Measurements from ENCODE around the gene C14orf119.
A peak's percentile ranks its signal among the peaks of the same experiment; 100 is the strongest.

Gene C14orf119

DNA sequence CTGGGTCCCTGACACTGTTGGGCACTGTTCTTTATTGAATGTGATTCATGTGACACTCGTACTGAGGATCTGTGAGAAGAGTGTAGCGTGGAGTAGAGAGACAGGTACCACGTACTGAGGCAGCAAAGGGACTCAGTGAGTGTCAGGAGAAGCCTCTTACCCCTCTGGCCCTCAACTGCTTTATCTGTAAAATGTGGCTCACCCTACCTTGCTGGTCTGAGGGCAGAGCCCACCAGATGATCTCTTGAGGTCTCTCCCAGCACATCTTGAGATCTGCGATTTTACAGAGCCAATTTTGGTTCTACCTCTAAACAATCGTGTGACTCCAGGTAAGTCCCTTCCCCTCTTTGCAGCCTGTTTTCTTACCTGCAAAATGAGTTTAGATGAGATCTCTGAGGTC lies 20.6 kb downstream of the C14orf119 start:
- intact Hi-C loops (cut with DNase I), result no loop called here
- DNase-seq, result no peak

DNA sequence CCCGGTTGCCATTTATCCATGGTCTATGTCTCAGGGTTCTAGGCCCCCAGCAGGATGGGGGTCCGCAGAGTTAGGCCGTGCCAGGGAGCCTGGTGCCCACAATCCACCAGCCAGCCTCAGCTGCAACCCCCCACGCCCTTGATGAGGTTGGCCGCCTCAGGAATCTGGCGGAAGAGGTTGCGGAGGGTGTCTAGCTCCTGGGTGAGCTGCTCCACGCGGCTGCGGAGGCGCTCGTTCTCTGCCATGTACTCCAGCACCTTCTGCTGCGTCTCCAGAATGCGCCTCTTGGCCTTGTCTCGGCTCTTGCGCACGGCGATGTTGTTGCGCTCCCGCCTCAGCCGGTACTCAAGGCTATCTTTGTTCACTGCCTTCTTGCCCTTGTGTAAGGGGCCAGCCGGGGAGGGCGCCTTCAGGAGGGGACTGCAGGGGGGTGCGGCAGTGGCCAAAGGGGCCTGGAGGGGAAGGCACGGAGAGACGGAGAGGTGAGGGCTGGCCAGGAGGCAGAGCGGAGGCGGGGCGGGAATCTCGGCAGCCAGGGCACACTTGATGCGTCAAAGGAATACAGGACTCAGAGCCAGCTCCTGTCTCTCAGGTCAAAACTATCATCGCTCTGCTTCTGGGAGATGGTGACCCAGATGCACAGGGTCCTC lies 22.2 kb downstream of the C14orf119 start:
- no peak for DNase-seq
- intact Hi-C loops (cut with DNase I), result no loop called here

DNA sequence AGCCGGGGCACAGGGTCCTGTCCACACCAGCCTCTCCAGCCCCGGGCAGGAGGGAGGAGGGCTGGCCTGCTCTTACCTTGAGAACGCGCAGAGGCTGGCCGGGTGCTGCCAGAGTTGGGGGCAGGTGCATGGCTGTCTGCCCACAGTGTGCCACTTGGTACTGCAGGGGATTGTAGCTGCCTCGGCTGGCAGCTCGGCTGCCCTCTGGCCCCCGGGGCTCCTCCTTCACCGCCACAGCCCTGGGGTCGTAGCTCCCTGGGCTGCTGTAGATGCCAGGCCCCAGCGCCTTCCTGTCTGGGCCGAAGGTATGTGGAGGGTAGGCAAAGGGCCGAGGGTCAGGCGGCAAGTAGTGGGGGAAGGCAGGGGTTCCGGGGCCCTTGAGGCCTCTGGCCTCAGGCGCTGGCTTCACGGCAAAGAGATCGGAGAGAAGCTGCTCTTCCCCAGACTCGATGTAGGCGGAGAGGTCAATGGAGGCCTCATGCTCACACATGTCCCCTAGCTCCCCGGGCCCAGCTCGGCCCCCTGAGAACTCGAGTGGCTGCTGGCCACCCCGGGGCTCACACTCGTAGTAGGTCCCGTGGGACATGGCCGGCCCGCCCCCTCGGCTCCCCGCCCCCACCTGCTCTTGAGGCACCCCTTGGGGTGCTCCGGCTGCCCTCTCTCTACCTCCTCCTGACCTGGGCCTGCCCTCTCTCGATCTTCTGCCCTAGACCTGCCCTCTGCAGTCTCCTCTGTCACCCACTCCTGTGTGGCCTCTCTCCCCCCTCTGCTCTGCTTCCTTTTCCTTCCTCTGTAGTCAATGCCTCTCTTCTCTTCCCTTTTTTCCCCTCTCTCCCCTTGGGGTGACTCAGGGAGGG lies 23.4 kb downstream of the C14orf119 start, which contains the start of gene CEBPE:
CEBPE (minus strand) TSS at position 750 of the 857 bp plus-strand sequence; CDS start at position 586, 164 bp downstream.
- intact Hi-C loops (cut with DNase I), result no loop called here
- no peak for DNase-seq

DNA sequence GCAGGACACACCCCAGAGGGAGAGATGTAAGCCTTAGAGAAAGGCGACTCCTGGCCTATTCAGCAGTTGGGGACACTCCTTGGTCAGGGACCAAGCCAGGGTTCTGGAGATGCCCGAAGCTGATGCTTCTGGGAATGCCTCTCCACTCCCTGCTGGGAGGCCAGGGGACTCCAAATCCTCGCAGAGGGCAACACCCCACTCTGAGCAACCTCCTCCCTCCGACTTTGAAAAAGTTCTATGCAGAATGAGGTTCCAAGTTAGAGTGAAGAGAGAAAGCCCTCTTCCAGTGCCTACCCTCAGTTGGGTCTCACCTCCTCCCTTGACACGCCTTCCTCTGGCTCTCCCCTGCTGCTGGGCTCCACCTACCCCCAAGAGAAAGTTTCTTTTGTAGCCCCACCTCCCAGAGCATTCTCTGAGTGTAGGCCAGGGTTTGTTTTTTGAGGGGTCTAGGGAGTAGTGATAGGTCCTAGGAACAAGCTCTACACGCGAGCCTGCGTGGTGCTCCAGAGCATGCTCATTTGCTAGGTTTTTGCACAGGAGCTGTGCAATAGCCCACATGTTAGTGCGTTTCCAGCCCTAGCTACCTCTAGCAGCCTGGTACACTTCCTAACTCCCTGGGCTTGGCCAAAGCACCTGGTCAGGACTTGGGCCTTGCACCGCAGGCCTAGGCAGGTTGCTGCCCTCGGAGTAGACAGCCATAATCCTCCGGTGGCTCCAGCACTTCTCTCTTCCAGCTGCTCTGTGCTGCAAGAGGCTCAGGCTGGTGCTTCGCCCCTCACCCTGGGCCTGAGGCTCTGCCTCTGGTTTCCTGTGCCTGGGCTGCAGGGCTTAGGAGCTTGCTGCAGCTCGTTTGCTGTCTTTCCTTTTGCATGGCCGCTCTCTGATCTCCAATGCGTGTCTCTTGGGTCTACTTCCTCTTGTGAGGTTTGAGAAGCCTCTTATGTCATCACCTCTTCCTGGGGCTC lies 24.3 kb downstream of the C14orf119 start:
- DNase-seq, result peak in 2 of 42 donors; percentile 16 to 33
- intact Hi-C loops (cut with DNase I), result loop anchor here (2.0 kb wide), 1 partner anchor 67 kb away; no protein-coding TSS in a partner anchor

DNA sequence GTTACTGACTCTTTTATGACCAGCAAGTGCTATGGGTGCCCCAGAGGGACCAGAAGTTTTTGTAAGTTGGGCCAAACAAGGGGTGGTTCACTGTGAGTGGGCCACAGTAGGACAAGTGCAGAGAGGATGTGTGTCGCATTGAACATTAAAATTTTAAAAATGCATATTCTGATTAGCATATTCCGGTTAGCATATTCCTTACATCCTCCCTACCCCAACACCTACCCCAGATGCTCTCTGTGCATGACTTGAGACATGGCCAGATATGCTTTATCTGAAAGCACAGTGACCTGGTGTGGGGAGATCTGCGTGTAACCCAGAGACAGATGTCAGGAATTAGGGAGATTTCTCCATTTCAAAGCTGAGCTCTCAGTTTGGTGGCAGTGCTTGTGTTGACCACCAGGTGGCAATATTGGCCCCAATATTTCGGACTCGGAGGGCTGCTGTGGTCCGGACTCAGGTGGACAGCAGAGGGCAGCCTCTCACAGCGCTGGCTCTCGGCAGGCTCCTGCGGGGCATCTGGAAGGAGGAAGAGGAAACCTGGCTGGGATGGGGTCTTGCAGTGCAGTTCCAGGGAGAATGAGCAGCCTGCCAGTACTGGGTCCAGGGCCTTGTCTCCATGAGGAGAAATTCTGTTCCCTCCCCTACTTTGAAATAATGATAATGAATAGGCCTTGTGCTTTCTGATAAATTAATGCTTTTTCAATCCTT lies 25.4 kb downstream of the C14orf119 start:
- intact Hi-C loops (cut with DNase I), result loop anchor here (2.0 kb wide), 1 partner anchor 66 kb away; no protein-coding TSS in a partner anchor
- peak; percentile 86 to 96 (median 91) for DNase-seq

DNA sequence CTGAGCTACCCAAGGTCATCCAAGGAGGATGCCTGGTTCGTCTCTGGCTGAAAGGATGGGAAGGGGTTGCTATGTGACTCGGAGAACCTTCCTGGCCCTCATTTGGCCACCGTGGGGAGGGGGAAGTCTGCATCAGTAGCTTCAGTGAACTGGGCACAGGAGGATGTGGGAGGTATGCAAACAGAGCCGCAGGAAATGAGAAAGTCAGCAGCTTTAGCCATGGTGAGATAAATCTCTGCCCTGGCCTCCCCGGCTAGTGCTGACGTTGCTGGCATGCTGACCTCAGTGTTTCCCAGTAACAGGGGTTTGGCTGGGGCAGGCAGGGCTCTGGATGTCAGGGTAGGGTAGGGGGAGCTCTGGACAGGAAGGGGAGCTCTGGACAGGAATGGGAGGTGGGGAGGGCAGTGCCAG lies 26.1 kb downstream of the C14orf119 start:
- peak in 4 of 42 donors; percentile 16 to 49 (median 32) for DNase-seq
- intact Hi-C loops (cut with DNase I), result loop anchor here (2.0 kb wide), 1 partner anchor 65 kb away; no protein-coding TSS in a partner anchor

DNA sequence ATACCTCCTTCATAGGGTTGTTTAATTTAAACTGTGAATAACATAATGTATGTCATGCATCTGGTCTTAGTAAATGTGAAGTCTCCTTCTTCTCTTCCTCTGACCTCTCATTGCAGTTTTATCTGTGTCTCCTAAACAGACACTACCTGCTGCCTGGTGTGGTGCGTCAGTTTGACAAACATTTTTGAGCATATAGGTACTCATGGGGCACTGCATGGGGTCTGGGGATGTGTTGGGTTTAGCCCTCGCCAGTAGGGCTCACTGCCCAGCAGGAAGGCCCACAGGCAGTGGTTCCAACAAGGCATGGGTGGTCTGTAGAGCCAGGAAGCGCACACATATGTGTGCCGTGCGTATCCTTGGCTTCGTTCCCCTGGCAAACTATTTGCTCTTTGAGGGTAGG lies 26.8 kb downstream of the C14orf119 start:
- DNase-seq, result no peak
- intact Hi-C loops (cut with DNase I), result no loop called here

DNA sequence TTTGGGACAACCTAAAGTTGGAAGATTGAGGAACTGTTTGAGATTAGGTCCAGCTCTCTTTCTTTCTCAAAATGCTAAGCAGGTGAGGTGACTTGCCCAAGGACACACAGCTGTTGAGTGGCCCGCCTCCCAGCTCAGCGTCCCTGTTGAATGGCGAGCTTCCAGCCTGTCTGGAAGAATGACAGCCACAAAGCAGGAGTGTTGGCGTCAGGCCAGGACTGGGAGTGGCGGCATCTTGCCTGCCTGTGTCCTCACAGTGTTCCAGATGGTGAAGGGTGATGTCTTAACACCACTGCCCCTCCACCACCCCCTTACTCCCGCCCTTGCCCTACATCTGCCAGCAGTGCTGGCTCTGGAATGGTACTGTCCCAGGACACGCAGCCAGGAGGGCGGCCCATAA lies 28.1 kb downstream of the C14orf119 start:
- peak in 3 of 42 donors; percentile 21 to 44 (median 40) for DNase-seq
- intact Hi-C loops (cut with DNase I), result no loop called here

DNA sequence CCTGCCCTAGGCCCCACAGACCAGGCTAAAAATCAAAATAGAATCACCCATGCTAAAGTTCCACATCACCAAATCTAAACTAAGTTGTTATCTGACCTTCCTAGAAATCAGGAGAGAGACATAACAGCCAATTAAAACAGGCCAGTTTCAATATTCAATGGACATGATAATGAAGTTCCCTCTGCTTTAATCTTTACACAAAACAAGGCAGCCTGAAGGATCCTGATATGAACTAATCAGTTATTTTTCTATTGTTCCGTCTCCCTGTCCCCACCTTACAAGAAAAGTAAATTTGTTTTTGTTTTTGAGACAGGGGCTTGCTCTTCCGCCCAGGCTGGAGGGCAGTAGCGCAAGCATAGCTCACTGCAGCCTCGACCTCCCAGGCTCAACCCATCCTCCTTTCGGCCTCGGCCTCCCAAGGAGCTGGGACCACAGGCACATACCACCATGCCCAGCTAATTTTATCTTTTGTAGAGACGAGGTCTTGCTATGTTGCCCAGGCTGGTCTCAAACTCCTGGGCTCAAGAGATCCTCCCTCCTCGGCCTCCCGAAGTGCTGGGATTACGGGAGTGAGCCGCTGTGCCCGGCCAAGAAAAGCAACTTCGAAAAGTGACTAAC lies 29.1 kb downstream of the C14orf119 start:
- intact Hi-C loops (cut with DNase I), result no loop called here
- no peak for DNase-seq

DNA sequence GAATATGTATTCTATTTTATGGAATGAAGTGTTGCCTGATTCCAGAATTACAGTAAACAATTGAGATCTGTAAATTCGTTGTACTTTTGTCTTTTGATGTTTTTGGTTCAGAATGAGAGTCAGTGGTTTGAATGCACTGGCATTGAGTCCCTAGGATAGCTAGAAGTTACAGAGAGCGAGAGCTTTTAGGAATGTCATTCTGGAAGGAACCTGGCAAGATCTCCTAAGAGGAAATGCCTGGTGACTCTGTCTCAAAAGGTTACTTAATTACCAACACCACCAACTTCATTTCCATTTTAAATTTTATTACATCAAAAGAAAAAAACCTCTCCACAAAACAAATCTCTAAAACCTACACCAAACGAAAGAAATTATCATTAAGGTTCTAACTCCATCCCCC lies 29.7 kb downstream of the C14orf119 start:
- DNase-seq, result no peak
- intact Hi-C loops (cut with DNase I), result loop anchor here (5.0 kb wide), 1 partner anchor 42 kb away; no protein-coding TSS in a partner anchor

DNA sequence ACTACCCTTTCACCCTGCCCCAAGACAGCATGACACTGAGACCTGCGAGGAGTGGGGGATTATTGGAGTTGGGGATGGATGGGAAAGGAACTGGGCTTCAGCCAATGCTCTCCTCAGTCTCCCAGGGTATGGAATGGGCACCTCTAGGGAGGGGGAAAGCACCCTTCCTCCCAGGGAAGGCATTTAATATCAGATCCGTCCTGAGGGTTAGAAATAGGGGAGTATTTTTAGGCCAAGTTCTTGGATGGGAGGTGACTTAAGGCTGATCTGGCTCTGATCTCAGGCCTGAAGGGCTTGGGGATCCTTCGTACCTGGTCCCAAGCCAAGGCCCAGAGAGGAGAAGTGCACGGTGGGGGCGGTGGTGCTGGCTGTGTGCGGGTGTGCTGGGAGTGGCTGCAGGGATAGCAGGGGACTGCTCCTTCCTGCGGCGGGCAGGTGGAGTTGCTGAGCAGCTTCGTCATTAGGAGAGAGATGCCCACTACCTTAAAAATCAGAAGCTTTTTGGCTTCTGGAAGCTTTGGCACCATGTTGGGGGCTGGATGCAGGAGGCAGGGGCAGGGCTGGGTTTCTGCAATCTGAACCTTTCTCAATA lies 30.7 kb downstream of the C14orf119 start:
- intact Hi-C loops (cut with DNase I), result loop anchor here (5.0 kb wide), 1 partner anchor 41 kb away; no protein-coding TSS in a partner anchor
- DNase-seq, result peak in 4 of 42 donors; percentile 14 to 52 (median 34)

DNA sequence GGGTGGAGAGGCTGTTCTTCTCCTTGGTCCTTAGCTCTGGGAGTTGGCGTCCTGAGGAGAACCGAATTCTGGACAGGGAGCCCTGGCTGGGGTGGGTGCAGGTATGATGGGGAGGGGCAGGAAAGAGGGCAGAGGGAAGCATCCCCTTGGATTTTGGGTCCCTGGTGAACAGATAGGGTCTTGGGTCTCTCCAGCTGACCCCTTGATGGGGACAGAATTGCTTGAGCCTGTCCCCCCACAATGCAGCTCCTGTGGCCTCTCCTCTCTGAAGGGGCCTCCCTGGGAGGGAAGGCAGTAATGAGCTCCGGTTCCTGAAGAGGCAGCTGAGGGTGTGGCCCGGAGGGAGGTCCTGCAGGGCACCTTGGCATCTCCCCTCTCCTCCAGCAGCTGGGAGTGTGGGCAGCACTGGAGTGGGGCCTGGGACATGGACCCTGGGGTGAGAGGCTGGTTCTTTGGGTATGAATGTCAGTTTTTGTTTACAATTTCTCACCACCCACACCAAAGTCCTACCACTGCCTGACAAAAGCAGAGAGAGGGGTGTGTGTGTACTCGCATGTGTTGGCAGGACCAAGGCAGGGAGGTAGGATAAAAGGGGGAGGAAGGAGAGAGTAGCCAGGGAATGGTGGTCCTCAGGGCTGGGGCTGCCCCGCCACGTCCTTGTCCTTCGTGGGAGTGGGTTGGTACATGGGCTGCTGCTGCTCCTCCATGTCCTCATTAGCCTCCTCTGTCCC lies 31.4 kb downstream of the C14orf119 start:
- no peak for DNase-seq
- intact Hi-C loops (cut with DNase I), result loop anchor here (5.0 kb wide), 1 partner anchor 41 kb away; no protein-coding TSS in a partner anchor

DNA sequence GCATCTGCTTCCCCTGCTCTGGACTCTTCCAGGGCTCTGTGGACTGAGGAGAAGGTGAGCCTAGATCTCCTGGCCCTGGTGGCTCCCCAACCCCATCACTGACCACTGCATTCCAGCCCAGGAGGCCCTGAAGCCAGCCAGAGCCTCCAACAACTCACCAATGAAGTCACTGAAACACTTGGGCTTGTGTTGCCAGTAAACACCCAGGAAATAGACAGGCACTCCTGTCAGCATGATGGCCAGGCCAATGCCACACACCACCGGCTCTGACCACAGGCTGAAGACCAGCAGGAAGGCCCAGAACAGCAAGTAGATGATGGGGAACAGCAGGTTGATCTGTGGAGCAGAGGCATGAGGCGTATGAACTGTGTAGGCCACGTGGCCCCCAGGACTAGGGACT lies 32.6 kb downstream of the C14orf119 start:
- intact Hi-C loops (cut with DNase I), result loop anchor here (5.0 kb wide), 1 partner anchor 39 kb away; no protein-coding TSS in a partner anchor
- no peak for DNase-seq

DNA sequence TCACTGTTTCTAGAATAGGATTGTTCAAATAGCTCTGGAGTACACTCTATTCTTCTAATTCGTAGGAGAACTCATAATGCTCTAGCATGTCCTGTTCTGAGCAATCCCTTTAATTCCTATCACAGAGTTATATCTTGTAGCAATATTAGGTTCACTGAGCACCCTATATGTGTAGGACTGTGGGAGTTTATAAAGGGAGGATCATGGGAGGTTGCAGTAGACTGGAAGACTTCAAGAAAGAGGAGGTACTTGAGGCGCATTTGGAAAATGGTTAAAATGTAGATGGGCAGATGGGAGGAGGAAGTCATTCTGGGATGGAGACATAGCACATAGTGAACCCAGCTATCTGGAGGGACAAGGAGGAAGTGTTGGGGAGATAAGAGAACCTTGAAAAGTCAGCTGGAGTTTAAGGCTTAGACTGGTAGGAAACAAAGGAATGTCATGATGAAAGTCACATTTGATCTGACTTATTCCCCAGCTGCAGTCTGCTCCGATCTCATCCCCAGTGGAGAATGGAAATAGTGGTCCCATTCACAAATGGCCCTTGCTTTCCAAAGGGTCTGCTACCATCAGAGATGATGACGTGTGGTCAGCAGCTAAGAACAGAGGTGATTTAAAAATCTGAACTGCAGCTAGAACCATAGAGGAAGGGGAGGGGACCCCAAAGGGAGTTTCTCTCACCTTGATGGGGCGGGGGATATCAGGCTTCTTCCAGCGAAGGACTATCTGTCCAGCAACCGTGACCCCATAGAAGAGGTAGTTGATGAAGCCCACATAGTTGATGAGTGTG lies 33.9 kb downstream of the C14orf119 start:
- intact Hi-C loops (cut with DNase I), result loop anchor here (5.0 kb wide), 1 partner anchor 38 kb away; no protein-coding TSS in a partner anchor
- DNase-seq, result no peak

DNA sequence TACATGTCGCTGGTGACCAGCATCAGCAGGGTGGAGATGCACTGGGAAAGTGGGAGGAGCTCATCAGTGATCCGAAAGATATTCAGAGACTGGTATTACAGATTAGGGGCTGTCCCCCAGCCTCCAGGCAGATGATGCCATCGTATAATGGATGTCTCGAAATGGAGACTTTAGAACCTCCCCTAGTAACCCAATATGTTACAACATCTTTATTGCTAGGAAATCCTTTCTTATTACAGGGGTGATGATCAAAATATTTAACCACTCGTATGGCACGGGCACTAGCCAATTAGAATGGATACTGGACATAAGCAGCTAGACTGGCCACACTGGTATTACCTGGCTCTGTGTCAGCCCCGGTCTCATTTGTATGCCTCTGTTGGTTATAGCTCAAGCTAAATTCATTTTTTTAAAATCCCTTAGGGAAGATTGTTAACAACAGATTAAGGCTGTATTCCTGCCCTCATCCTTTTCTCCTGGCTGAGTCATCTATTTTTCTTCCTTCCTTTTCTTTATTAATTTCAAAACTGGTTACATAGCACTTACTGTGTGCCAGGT lies 34.5 kb downstream of the C14orf119 start:
- DNase-seq, result no peak
- intact Hi-C loops (cut with DNase I), result loop anchor here (5.0 kb wide), 1 partner anchor 37 kb away; no protein-coding TSS in a partner anchor
